Endometrial microvascular endothelial cells (primary cell): Measurements from ENCODE around the gene SBK1. TPM values are rescaled to one million over a fixed set of nuclear protein-coding genes. Genes with fewer than 3 reads are reported as not detected.

ENCODE experiments used
- total RNA-seq: library from RNA; depleted of rRNA; stranded (reverse); fragments of >200 nt; gene quantifications from one replicate; pipeline ENCODE4 v1.2.3, GENCODE V29; 2015; ENCODE audit errors: inconsistent ontology term

The SBK1 gene
- total RNA-seq, 1 donor from 2014 or later: not detected

Other genes with a start within 250 kb of the SBK1 start
- not detected for gene GSG1L, start 228.8 kb upstream of the SBK1 start, total RNA-seq
- 179 TPM for gene XPO6, start 80.6 kb upstream of the SBK1 start, total RNA-seq
- gene NPIPB6, start 71.0 kb downstream of the SBK1 start, total RNA-seq: not detected
- gene EIF3CL, start 111.3 kb downstream of the SBK1 start, total RNA-seq: 134 TPM
- not detected for gene NPIPB7, start 179.8 kb downstream of the SBK1 start, total RNA-seq
- gene CLN3, start 199.5 kb downstream of the SBK1 start, total RNA-seq: 28.6 TPM
- not detected for gene APOBR, start 202.1 kb downstream of the SBK1 start, total RNA-seq
- gene IL27, start 214.3 kb downstream of the SBK1 start, total RNA-seq: not detected
- 0.56 TPM for gene NUPR1, start 246.4 kb downstream of the SBK1 start, total RNA-seq